ENCODE measurements around the gene C1orf174. TPM values are rescaled to one million over a fixed set of nuclear protein-coding genes. Genes with fewer than 3 reads are reported as not detected.

The C1orf174 gene
- total RNA-seq, 8 experiments from 2014 or later, result 11.7 to 34.0 (median 22.9) TPM

DNA sequence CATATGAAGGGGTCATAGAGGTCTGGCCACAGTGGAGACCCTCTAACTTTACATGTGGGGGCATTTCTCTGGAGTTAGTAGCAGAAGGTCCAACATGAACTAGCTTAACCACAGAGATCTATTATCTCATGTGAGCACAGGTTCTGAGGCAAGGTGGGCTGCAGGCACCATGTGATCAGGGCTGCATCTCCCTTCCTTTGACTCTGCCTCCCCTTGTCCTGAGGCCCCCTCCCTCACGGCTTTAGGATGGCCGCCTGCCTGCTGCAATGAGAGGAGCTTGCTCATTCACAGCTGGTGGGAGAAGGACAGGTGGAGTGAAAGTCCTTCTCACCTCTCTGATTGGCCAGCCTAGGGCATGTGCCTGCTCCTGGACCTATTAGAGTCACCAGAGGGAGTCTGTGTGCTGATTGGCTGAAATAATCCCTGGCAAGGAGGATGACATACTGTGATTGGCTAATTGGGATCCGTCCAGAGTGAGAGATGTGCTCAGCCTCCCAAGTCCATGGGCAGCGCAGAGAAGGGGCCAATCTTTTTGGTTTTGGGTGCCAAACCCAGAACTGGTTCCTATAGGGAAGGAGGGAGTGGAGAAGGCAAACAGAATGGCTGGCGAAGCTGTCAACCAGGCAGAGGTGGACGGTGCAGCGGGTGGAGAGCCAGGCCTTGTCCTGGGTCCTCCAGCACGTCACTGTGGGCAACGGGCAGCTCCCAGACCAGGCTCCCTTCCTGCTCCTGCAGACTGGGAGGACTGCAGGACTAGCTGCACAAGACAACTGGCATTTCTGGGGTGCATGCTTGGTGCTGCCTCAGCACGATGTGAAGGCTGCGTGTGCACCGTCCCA lies 39.4 kb upstream of the C1orf174 start:
- Histone ChIP-seq H3K27ac (no peak overlapping the region), H3K4me1 (replicated peaks in 1 of 2) (peaks cover 12 to 20% of the 10 kb centered on the region in 2 donors), H3K4me3 (no peak overlapping the region)
- ATAC-seq (replicated peaks in 6 of 8), result peak in 1 of 8 experiments; percentile 27
- 33 to 93% (median 73%) methylated on average over 2 to 11 of the region's 12 CpGs; no CpG with 5 or more reads in 3 of the 10 experiments for WGBS, 10 experiments
- in situ Hi-C loops (cut with MboI; ENCODE audit: low pct_unique_long_range_greater_than_20kb in 2 of 9, low sequenced_read_pairs in 9 of 9, unreplicated experiment in 9 of 9), result no loop called here

GRCh38 chr1:3932156-3932919 lies 32.3 kb upstream of the C1orf174 start:
- WGBS, 10 experiments, result 7 to 86% (median 60%) methylated on average over 1 to 20 of the region's 21 CpGs; no CpG with 5 or more reads in 1 of the 10 experiments
- ATAC-seq (replicated peaks in 6 of 8), result no peak
- Histone ChIP-seq H3K4me3 (no peak overlapping the region), H3K4me1 (replicated peaks in 1 of 2) (no peaks in the 10 kb centered on the region), H3K27ac (no peak overlapping the region)
- in situ Hi-C loops (cut with MboI; ENCODE audit: low pct_unique_long_range_greater_than_20kb in 2 of 9, low sequenced_read_pairs in 9 of 9, unreplicated experiment in 9 of 9), result no loop called here

- in situ Hi-C loops (cut with MboI; ENCODE audit: low pct_unique_long_range_greater_than_20kb in 2 of 9, low sequenced_read_pairs in 9 of 9, unreplicated experiment in 9 of 9), result no loop called here
- ATAC-seq (replicated peaks in 6 of 8), result peak in 2 of 8 experiments; percentile 68 to 70
- Histone ChIP-seq H3K4me3 (no peak overlapping the region), H3K27ac (no peak overlapping the region), H3K4me1 (replicated peaks in 1 of 2) (peaks cover 0 to 4% of the 10 kb centered on the region in 2 donors)
- WGBS, 10 experiments, result 0 to 100% (median 63%) methylated on average over 1 to 16 of the region's 17 CpGs; no CpG with 5 or more reads in 1 of the 10 experiments
These were observed 31.2 kb upstream of the C1orf174 start for GRCh38 chr1:3931007-3931912.

- WGBS, 10 experiments, result 36 to 100% (median 91%) methylated on average over 1 to 6 of the region's 10 CpGs; no CpG with 5 or more reads in 6 of the 10 experiments
- ATAC-seq (replicated peaks in 6 of 8), result peak in 2 of 8 experiments; percentile 23 to 31
- H3K4me3 ChIP-seq, result no peak overlapping the region
- no peak overlapping the region for H3K27ac ChIP-seq
- in situ Hi-C loops (cut with MboI; ENCODE audit: low pct_unique_long_range_greater_than_20kb in 2 of 9, low sequenced_read_pairs in 9 of 9, unreplicated experiment in 9 of 9), result no loop called here
- peaks cover 5 to 10% of the 10 kb centered on the region in 2 donors for H3K4me1 ChIP-seq (replicated peaks in 1 of 2)
These were observed 30.4 kb upstream of the C1orf174 start for GRCh38 chr1:3930301-3931006.

DNA sequence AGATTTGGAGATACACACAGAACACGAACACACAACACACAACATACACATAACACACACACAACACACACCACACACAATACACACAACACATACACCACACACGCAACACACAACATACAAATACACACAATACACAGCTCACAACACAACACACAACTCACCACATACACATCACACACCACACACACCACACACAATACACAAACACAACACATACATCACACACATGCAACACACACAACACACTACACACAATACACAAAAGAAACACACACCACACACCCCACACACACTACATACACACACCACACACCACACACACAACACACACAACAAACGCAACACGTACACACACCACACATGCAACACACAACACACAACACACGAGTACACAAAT lies 29.1 kb upstream of the C1orf174 start:
- H3K4me1 ChIP-seq (replicated peaks in 1 of 2), result peaks cover 19 to 22% of the 10 kb centered on the region in 2 donors
- in situ Hi-C loops (cut with MboI; ENCODE audit: low pct_unique_long_range_greater_than_20kb in 2 of 9, low sequenced_read_pairs in 9 of 9, unreplicated experiment in 9 of 9), result no loop called here
- WGBS, 10 experiments, result 17 to 83% (median 61%) methylated on average over 1 to 4 of the region's 5 CpGs; no CpG with 5 or more reads in 2 of the 10 experiments
- no peak overlapping the region for H3K27ac ChIP-seq
- no peak for ATAC-seq (replicated peaks in 6 of 8)
- no peak overlapping the region for H3K4me3 ChIP-seq

DNA sequence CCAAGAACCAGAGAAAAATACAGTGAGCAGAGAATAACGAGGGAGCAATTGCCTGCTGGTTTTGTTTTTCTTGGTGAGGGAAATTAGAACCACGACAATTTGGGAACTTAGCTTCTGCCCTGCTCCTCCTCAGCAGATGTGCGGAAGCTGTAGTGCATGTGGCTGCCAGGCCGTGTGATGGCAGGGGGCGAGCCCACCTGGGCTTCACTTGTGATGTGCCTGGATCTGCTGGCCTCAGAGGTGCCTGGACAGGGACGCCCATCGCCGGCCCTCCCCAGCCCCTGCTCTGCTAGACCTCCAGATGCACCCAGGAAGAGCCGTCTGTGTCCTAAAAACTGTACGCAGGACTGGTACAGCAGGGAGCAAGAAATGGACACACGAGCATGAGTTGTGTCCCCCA lies 28.5 kb upstream of the C1orf174 start:
- in situ Hi-C loops (cut with MboI; ENCODE audit: low pct_unique_long_range_greater_than_20kb in 2 of 9, low sequenced_read_pairs in 9 of 9, unreplicated experiment in 9 of 9), result no loop called here
- H3K4me1 ChIP-seq (replicated peaks in 1 of 2), result peaks cover 22 to 24% of the 10 kb centered on the region in 2 donors
- H3K4me3 ChIP-seq, result no peak overlapping the region
- ATAC-seq (replicated peaks in 6 of 8), result no peak
- WGBS, 10 experiments, result 0 to 90% (median 53%) methylated on average over 1 to 9 of the region's 11 CpGs; no CpG with 5 or more reads in 2 of the 10 experiments
- no peak overlapping the region for H3K27ac ChIP-seq

- in situ Hi-C loops (cut with MboI; ENCODE audit: low pct_unique_long_range_greater_than_20kb in 2 of 9, low sequenced_read_pairs in 9 of 9, unreplicated experiment in 9 of 9), result no loop called here
- Histone ChIP-seq H3K4me3 (no peak overlapping the region), H3K4me1 (replicated peaks in 1 of 2) (peaks cover 22 to 25% of the 10 kb centered on the region in 2 donors), H3K27ac (no peak overlapping the region)
- no peak for ATAC-seq (replicated peaks in 6 of 8)
These were observed 26.9 kb upstream of the C1orf174 start for GRCh38 chr1:3926956-3927355.

GRCh38 chr1:3925762-3926161 lies 25.7 kb upstream of the C1orf174 start:
- WGBS, 10 experiments, result 20 to 81% (median 57%) methylated on average over 1 to 8 of the region's 8 CpGs; no CpG with 5 or more reads in 2 of the 10 experiments
- in situ Hi-C loops (cut with MboI; ENCODE audit: low pct_unique_long_range_greater_than_20kb in 2 of 9, low sequenced_read_pairs in 9 of 9, unreplicated experiment in 9 of 9), result no loop called here
- ATAC-seq (replicated peaks in 6 of 8), result no peak

DNA sequence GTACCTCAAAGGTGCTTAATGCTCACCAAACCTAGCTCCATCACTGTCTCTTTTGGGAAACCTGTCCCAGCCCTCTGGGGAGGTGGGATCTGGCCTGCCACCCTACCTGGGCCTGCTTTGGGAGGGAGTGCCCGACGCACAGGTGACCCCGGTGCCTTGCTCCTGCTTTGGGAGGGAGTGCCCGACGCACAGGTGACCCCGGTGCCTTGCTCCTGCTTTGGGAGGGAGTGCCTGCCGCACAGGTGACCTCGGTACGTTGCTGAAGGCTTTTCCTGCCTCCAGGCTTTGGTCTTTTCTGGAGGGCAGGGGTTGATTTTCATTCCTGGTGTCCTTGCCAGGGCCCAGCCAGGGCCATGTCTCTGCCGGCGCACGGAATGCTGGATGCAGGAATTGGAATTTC lies 25.2 kb upstream of the C1orf174 start:
- WGBS, 10 experiments, result 40 to 84% (median 70%) methylated on average over 1 to 6 of the region's 12 CpGs; no CpG with 5 or more reads in 5 of the 10 experiments
- Histone ChIP-seq H3K4me3 (no peak overlapping the region), H3K4me1 (replicated peaks in 1 of 2) (peaks cover 22 to 25% of the 10 kb centered on the region in 2 donors), H3K27ac (no peak overlapping the region)
- in situ Hi-C loops (cut with MboI; ENCODE audit: low pct_unique_long_range_greater_than_20kb in 2 of 9, low sequenced_read_pairs in 9 of 9, unreplicated experiment in 9 of 9), result no loop called here
- ATAC-seq (replicated peaks in 6 of 8), result no peak

More at GRCh38 chr1:3925762-3926161, 25.7 kb upstream of the C1orf174 start:
- H3K27ac ChIP-seq, result no peak overlapping the region
- peaks cover 22 to 25% of the 10 kb centered on the region in 2 donors for H3K4me1 ChIP-seq (replicated peaks in 1 of 2)
- H3K4me3 ChIP-seq, result no peak overlapping the region

GRCh38 chr1:3924825-3925220 lies 24.8 kb upstream of the C1orf174 start:
- H3K4me1 ChIP-seq (replicated peaks in 1 of 2), result peaks cover 22 to 25% of the 10 kb centered on the region in 2 donors
- H3K27ac ChIP-seq, result no peak overlapping the region
- H3K4me3 ChIP-seq, result no peak overlapping the region
- ATAC-seq (replicated peaks in 6 of 8), result peak in 7 of 8 experiments; percentile 56 to 98 (median 97)
- 0 to 80% (median 50%) methylated on average over 1 of the region's 3 CpGs; no CpG with 5 or more reads in 7 of the 10 experiments for WGBS, 10 experiments
- in situ Hi-C loops (cut with MboI; ENCODE audit: low pct_unique_long_range_greater_than_20kb in 2 of 9, low sequenced_read_pairs in 9 of 9, unreplicated experiment in 9 of 9), result loop anchor here in 3 of 9 experiments (25.0 kb wide), 5 partner anchors 687 to 1812 kb away; partner anchors contain the start of gene AJAP1 (in 1 of the 3)

DNA sequence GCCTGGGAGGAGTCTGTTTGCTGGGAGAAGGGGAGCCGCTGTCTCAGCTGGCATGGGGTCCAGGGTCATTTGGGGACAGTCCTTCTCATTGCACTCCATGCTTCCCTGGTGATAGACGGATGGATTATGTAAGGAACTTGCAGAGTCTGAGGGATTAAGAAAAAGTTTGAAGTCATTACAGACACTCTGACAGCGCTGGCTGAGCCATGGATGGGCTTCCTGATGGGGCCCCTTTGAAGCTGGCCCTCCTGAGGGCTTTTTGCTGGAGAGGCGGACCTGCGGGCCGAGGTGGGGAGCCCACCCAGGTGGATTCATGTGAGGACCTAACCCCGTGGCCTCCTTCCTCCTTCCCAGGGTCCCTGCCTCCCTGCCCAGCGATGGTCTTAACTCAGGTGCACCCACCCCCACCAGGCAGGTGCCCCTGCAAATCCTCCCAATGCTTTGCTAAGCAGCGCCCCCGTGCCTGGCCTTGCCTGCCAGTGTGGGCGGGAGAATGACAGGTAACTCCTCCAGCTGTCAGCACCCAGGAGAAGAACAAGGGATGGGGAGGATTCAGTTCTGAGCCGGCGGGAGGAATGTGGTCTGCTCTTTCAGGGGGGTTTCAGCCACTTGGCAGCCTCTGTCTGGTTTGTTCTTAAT lies 24.2 kb upstream of the C1orf174 start:
- H3K4me1 ChIP-seq (replicated peaks in 1 of 2), result peaks cover 22 to 25% of the 10 kb centered on the region in 2 donors
- no peak overlapping the region for H3K4me3 ChIP-seq
- in situ Hi-C loops (cut with MboI; ENCODE audit: low pct_unique_long_range_greater_than_20kb in 2 of 9, low sequenced_read_pairs in 9 of 9, unreplicated experiment in 9 of 9), result loop anchor here in 3 of 9 experiments (25.0 kb wide), 5 partner anchors 688 to 1813 kb away; partner anchors contain the start of gene AJAP1 (in 1 of the 3)
- 7 to 80% (median 65%) methylated on average over 1 to 12 of the region's 13 CpGs; no CpG with 5 or more reads in 4 of the 10 experiments for WGBS, 10 experiments
- peak in 1 of 8 experiments; percentile 16 for ATAC-seq (replicated peaks in 6 of 8)
- H3K27ac ChIP-seq, result peak overlapping the region in 1 of 2 donors; percentile 25
